GM18519 (cell line): ENCODE data around the gene ASPDH.

Experiments used
- ATAC-seq: cut with Tn5 transposase; IDR thresholded peaks from one replicate; pipeline ENCODE4 v1.9.1; 2021; ENCODE audit warnings: mild to moderate bottlenecking, moderate library complexity; ENCODE audit not compliant: unreplicated experiment, low FRiP score

Gene ASPDH

DNA sequence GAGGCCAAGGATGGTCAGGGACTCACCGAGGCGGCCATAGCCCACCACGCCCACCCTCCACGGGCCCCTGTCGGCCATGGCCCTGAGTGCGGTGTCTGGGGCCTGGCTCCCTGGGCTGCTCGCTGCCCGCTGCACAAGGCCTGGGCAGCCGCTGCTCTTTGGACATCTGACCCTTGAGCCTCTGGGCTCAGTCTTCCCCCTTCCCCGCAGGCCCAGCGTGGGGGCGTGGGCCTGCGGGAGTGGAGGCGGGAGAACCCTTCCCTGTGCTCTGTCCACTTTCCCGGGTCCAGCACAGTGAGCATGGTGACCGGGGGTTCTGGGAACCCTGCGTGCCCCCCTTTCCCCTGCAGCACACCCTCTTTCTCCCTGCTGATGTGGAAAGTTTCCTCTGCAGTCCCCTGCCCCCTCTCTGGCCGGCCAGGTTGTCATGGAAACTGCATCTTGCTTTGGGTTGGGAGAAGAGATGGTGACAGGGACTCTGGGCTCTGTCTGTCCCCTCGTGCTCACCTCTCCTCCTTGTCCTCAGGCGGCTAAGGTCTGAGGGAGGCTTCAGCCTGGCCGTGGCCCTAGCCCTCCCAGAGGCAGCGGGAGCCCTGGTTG, at the start of gene ASPDH:
Gene ASPDH (minus strand): TSS at position 168 of the 600 bp plus-strand sequence. CDS start 90 bp downstream, at position 78.
- ATAC-seq: no peak

DNA sequence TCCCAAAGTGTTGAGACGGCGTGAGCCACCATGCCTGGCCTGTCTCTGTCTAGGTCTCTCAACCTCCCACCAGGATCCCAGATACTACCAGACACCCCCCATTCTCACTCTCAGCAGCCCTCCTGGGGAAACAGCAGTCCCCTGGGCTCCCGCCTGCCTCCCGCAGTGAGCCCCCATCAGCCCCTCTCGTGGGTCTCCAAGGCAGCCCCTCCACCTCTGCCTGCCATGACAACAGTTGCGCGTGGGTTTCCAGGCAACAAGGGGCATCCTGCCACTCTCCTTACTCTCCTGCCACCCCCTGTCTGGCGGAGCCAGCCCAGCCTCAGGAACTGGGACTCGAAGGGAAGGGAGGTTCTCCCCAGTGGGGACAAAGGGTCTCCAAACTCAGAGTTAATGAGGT, 49.3 kb upstream of the ASPDH start:
- no peak for ATAC-seq

DNA sequence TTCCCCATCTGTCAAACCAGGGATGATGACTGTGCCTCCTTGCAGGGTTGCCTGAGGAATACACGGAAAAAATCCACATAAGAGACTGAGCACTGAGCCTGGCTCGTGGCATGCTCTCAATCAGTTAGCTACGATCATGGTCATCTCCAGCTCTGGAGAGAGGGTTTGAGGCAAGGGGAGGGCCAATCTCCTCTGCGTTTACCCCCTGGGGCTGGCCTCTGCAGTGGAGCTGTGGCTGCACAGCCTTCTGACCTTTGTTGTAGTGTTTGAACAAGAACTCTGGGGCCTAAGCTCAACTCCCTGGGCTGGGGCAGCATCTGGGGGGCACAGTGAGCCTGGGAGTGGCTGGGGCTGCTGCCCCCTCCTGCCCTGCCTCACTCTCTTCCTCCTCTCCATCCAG, 48.6 kb upstream of the ASPDH start:
- ATAC-seq: no peak

DNA sequence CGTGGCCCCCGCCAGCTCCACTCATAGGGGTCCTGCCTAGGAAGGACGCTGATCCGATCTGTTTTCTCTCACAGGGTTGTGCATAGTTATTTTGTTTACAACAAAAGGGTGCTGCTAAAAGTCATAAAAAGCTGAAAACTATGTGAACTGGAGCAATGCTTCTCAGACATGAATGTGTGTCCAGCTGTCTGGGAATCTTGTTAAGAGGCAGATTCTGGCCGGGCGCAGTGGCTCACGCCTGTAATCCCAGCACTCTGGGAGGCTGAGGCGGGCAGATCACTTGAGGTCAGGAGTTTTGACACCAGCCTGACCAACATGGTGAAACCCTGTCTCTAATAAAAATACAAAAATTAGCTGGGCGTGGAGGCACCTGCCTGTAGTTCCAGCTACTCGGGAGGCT, 45.9 kb upstream of the ASPDH start:
- ATAC-seq: no peak

DNA sequence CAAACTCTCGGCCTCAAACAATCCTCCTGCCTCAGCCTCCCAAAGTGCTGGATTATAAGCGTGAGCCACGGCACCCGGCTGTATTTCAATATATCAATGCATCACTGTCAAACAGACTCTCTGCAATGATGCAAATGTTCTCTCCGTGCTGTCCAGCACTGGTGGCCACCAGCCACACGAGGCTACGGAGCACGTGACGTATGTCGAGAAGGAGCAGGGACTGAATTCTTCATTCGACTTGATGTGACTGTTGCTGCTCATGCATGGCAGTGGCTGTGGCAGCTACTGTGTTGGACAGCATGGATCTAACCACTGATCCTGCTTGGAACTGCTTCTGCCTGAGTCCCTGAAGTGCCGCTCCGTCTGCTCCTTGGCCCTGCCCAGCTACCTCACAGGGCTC, 44.7 kb upstream of the ASPDH start:
- ATAC-seq: no peak

DNA sequence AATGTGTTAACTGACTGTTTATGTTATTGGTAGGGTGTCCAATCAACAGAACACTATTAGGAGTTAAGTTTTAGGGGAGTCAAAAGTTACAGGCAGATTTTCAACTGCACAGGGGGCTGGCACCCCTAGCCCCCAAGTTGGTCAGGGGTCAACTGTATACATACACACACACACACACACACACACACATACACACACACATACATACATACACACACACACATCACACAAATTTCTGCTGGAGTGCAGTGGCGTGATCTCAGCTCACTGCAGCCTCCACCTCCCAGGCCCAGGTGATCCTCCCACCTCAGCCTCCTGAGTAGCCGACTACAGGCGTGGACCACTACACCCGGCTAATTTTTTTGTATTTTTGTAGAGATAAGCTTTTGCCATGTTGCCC, 44.3 kb upstream of the ASPDH start:
- ATAC-seq: no peak

DNA sequence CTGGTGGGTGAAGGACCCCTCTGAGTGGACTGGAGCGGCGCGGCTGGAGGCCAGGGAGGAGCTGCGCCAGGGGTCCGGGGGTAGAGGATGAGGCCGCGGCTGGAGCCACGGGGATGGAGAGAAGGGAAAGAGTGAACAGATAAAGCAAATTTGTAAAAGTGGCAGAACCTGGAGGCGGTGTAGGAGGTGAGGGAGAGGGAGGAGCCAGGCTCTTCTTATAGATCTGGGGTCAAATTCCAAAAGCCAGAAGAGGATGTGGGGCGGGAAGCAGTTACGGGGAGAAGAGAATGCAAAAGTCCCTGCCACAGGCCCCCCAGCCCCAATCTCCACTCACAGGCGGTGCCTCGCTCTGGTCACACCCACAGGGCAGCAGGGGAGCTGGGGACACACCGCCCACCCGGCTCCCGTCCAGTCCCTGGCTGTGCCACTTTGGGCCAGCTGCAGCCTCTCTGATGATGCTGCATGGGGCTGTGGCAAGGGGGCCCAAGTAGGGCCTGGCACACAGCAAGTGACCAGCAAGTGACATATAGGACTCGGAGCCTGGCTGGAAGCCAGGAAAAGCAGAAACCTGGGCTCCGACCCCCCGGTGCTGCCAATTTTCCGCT, 43.4 kb upstream of the ASPDH start:
- ATAC-seq: no peak

DNA sequence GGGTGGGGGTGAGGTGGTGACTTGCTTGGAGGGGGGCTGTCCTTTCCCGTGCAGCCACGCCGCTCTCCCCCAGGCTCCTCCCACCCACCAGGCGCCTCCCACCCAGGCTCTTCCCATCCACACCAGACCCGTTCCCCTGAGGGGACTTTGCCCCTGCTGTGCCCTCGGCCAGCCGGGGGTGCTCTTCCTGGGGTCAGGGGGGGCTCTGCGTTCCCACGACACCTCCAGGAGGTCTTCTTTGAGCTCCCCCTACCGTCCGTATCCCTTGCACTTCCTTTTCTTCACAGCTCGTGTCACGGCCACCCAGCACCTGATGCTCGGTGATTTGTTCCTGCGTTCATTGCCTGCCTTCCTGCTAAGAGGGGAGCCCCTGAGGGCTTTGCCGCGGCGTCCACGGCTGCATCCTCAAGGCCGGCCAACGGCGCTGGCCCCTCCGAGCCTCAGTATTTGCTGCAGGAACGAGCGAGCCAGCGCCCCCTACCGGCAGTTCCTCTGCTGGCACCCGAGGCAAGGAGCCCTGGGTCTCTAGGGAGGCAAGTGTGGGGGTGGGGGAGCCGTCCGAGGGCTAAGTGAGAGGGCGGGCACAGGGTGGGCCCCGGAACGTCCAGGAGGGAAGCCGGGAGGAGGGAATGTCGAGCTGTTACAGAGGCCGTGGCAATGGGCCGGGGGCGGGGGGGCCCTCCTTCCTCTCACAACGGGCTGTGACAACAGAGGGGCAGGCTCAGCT, 42.7 kb upstream of the ASPDH start:
- ATAC-seq: no peak

DNA sequence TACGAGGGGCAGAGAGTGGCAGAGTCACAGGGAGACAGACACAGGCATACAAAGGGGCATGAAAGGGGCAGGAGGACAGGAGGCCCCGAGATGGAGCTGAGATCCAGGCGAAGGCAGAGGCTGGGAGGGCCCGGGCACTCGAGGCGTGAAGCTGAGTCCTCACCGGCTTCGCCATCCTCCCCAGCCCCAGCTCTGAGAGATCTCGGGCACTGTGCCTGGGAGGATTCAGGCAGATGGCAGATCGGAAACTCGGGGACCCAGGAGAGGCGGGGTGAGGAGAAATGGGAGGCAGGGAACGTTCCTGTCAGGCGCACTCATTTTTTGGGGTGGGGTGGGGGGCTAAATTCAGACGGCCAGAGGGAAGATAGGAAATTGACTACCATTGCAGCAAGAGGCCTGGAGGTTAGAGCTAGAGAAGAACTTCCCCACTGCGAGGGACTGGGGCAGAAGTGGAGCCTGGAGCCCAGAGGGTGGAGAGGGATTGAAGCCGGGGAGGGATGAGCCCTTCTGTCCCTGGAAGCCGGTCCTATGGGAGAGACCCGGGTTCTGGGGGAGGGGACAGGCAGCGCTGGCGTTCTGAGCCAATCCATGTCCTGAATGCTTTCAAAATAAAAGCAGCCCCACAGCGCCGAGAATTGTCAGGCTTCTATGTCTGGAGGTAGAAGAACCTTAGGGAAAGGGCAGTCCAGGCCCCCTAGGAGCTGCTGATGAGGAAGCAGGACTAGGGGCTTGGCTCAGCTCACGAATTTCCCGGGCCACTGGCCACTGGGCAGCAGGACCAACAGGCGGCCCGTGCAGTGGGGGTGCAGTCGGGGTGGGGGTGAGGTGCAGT, 42.0 kb upstream of the ASPDH start:
- ATAC-seq: no peak

DNA sequence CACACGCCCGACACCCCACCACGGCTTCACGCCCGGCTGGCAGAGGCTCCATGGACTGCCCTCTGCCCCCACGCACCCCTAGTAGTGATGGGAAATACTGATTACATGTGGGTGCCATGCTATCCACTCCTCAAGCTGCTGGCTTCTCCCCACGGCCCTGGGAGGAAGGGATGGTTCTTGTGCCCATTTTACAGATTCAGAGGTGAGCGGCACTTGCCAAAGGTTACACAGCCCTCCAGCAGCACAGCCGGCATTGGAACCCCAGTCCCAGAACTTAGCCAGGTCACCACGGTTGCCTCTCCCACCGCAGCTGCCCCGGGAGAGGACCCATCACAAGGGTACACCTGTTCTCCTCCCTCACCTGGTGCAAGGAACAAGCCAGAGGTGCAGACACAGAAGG, 41.3 kb upstream of the ASPDH start:
- ATAC-seq: no peak

DNA sequence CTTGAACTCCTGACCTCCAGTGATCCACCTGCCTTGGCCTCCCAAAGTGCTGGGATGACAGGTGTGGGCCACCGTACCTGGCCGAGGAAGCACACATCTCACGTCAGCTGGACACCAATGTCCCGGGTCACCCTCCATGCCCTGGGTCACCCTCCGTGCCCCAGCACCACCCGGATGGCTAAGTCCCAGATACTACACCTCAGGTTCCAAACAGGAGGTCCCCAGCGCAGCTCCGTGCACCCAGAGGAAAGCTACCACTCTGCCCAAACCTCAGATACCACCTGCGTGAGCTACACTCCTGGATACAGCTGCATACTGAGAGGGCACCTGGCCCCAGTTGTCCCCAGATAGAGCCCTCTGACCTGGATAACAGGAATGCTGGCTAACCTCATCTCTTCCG, 40.5 kb upstream of the ASPDH start:
- no peak for ATAC-seq

DNA sequence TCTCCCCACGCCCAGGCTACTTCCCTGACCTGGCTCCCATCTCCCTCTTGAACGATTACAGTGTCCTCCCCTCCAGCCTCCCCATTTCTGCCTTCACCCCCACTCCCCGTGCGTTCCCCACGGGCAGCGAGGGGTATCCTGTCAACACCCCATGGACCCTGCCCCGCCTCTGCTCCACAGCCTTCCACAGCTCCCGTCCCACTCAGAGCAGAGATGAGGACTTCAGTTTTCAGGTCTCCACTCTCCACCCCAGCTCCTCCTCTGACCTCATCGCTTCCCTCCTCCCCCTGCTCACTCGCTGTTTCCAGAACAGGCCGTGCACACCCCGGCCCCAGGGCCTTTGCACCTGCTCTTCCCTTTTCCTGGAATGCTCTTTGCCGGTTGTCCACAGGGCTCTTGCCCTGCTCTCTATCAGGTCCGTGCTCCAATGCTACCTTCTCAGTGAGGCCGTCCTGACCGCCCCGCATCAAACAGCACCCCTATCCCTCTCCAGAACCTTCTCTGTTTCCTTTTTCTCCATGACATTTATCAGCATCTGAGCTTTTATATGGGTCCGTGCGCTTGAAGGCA, 39.5 kb upstream of the ASPDH start:
- ATAC-seq: no peak

DNA sequence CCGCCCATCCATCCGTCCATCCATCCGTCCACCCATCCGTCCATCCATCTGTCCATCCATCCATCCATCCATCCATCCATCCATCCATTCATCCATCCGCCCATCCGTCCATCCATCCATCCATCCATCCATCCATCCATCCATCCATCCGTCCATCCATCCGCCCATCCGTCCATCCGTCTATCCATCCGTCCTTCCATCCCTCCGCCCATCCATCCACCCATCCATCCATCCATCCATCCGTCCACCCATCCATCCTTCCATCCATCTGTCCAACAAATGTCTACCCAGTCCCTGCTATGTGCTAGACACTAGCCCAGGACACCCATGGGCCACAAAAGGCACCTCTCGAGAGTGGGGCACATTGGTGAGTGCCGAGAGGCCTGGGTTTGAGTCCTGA, 38.8 kb upstream of the ASPDH start:
- ATAC-seq: no peak

DNA sequence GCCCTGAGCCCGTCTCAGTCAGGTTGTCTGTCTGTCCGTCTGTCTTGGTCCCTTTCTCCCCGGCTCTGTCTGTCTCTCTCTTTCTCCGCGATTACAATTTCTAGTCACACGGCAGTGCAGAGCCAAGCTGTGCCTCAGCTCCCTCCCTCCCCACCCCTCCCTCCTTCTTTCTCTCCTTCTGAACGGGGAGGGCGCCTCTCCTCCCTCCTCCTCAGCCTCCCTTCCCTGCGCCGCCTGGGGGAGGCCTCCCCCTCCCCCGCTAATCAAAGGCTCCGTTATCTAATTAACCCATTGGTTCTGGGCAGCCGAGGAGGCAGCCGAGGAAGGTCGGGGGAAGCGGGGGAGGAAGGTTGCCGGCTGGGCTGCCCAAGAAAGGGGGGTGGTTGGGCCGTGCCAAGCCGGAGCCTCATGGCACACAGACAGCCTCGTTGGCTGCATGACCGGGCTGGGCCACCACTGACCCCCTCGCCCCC, 38.0 kb upstream of the ASPDH start:
- no peak for ATAC-seq

DNA sequence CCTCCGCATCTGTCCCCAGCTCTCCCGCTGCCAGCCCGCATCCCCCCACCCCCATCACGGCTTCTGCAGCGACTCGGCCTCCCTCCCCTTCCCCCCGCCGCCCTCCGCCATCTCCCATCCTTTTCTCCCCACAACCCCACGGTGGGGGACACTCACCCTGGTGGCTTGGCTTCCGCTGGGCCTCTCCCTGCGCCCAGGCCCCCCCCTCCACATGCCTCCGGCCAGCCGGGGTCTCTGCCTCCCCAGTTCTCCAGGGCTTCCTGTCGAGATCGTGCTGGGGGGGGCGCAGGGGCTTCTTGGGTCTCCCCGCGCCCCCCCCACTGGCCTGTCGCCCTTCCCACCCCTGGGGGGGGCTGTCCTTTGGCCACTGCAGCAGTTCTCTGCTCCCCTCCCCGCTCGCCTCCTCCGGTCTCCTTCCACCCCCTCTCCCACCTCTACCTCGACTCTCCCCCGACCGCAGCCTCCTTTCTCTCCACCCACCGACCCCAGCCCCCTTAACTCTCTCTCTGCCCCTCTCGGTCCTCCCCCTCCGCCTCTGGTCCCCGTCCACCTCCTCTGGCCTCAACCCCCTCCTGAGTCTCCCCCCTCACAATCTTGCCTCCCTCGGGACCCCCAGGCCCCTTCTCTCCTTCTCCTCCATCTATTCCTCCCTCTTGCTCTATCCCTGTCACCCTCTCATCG, 37.5 kb upstream of the ASPDH start:
- no peak for ATAC-seq

DNA sequence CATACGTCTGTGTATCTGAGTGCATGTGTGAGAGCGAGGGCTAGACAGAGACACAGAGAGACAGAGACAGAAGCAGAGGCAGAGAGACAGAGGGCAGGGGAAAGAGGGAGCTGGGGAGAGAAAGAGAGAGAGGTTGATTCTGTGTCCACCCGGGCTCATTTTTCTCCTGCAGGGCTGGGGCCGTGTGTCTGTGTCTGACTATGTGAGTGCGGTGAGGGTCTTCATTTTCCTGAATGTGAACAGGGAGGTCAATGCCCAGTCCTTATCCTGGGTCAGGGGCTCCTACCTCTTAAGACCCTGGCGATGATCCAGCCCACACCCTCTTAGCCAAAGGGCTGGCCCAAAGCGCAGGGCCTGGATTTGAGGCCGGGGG, 36.9 kb upstream of the ASPDH start:
- no peak for ATAC-seq

DNA sequence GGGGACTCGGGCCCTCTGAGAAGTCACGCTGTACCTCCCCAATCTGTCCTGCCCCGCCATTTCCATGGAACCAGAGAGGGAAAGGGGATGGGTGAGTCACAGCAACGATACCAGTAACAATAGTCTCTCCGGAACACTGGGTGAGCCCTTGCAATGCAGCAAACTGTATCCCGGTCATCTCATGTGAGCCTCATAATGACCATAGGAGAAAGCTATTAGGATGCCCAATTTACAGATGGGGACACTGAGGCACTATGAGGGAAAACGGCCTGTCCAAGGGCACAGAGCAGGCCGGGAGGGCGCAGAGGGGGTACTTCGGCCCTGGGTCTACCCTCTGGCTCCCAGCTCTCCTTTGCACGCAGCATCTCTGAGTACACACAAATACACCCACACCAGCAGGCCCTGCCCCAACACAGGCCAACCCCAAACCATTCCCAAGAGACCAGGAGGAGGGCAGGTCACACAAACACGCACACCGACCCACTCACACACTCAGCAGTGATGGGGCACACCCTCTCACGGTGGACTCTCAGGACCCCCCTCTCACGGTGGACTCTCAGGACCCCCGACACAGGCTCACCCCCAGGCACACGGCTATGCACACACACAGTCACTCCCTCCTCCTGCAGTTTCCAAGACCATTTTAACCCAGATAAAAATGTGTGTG, 36.3 kb upstream of the ASPDH start:
- no peak for ATAC-seq

DNA sequence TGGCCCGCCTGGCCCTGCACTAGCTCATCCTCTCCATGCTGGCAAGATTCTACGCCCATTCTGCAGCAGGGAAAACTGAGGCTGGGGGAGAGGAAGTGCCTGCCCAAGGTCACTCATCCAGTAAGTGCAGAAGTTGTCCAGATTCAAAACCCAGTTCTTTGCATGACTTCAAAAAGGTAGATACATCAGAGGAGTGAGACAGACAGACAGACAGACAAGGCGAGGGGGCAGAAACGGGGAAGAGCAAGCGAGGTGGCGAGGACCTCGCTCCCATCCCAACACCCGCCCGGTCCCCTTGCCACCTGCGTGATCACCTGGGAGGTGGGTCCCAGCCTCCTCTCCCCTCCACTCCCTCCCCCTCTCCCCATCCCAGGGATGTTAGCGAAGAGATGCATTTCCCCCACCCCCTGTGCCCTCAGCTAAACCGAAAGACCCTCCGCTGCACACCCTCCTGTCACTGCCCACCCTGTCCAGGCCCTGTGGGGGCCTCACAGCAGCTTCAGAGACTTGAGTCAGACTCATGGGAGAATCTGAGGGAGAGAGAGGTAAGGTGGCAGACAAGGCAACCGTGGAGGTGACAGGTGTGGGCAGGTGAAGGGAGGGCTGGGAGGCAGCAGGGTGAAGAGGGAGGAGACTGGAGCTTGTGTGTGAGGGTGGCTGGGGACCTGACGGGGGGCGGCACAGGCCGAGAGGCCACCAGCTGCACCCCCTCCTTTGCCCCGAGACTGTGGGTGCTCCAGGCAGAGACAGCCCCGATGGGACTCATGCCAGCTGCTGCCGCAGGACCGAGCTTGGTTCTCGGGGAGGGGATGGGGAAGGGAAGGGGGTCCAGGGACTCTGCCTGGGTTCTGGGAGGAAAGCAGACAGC, 35.6 kb upstream of the ASPDH start:
- no peak for ATAC-seq
